ENCODE results near the gene SCN10A. TPM values are rescaled to one million over a fixed set of nuclear protein-coding genes. Genes with fewer than 3 reads are reported as not detected.

Gene SCN10A
- total RNA-seq, 2 experiments from 2014 or later = not detected

GRCh38 chr3:38823186-38823585 is 7.2 kb upstream of the SCN10A start:
- Mint-ChIP-seq H3K36me3 (no peaks in the 10 kb centered on the region), H3K27me3 (peaks cover 14% of the 10 kb centered on the region), H3K9me3 (no peaks in the 10 kb centered on the region), H3K4me3 (no peak overlapping the region), H3K4me1 (peaks cover 2% of the 10 kb centered on the region), H3K27ac (no peak overlapping the region)
- DNase-seq = no peak

GRCh38 chr3:38811822-38812221 is 4.2 kb downstream of the SCN10A start:
- Mint-ChIP-seq H3K36me3 (no peaks in the 10 kb centered on the region), H3K27me3 (peaks cover 23% of the 10 kb centered on the region), H3K9me3 (no peaks in the 10 kb centered on the region), H3K27ac (no peak overlapping the region), H3K4me3 (no peak overlapping the region), H3K4me1 (no peaks in the 10 kb centered on the region)
- no peak for DNase-seq

GRCh38 chr3:38805765-38806386 is 10.1 kb downstream of the SCN10A start:
- H3K27ac Mint-ChIP-seq = no peak overlapping the region
- H3K27me3 Mint-ChIP-seq = peaks cover 16% of the 10 kb centered on the region
- H3K4me3 Mint-ChIP-seq = no peak overlapping the region
- no peaks in the 10 kb centered on the region for H3K36me3 Mint-ChIP-seq
- peaks cover 2% of the 10 kb centered on the region for H3K9me3 Mint-ChIP-seq
- peak; percentile 35 for DNase-seq
- no peaks in the 10 kb centered on the region for H3K4me1 Mint-ChIP-seq

- H3K27ac Mint-ChIP-seq = no peak overlapping the region
- H3K4me1 Mint-ChIP-seq = no peaks in the 10 kb centered on the region
- H3K9me3 Mint-ChIP-seq = peaks cover 2% of the 10 kb centered on the region
These were observed 11.0 kb downstream of the SCN10A start for GRCh38 chr3:38805004-38805403.

GRCh38 chr3:38800511-38800910 is 15.5 kb downstream of the SCN10A start:
- no peak overlapping the region for H3K27ac Mint-ChIP-seq
- H3K4me1 Mint-ChIP-seq = no peaks in the 10 kb centered on the region
- no peaks in the 10 kb centered on the region for H3K36me3 Mint-ChIP-seq
- H3K27me3 Mint-ChIP-seq = peaks cover 17% of the 10 kb centered on the region
- H3K9me3 Mint-ChIP-seq = no peaks in the 10 kb centered on the region
- no peak for DNase-seq
- H3K4me3 Mint-ChIP-seq = no peak overlapping the region

More at GRCh38 chr3:38805004-38805403, 11.0 kb downstream of the SCN10A start:
- no peaks in the 10 kb centered on the region for H3K36me3 Mint-ChIP-seq
- H3K4me3 Mint-ChIP-seq = no peak overlapping the region
- DNase-seq = no peak
- H3K27me3 Mint-ChIP-seq = peaks cover 16% of the 10 kb centered on the region

- H3K36me3 Mint-ChIP-seq = no peaks in the 10 kb centered on the region
- H3K4me1 Mint-ChIP-seq = no peaks in the 10 kb centered on the region
- peaks cover 22% of the 10 kb centered on the region for H3K27me3 Mint-ChIP-seq
- no peak for DNase-seq
- no peaks in the 10 kb centered on the region for H3K9me3 Mint-ChIP-seq
- H3K4me3 Mint-ChIP-seq = no peak overlapping the region
- H3K27ac Mint-ChIP-seq = no peak overlapping the region
These were observed 22.3 kb downstream of the SCN10A start for GRCh38 chr3:38793721-38794120.

GRCh38 chr3:38792983-38793382 is 23.0 kb downstream of the SCN10A start:
- H3K9me3 Mint-ChIP-seq = no peaks in the 10 kb centered on the region
- H3K4me1 Mint-ChIP-seq = no peaks in the 10 kb centered on the region
- no peak overlapping the region for H3K4me3 Mint-ChIP-seq
- no peak for DNase-seq
- peaks cover 20% of the 10 kb centered on the region for H3K27me3 Mint-ChIP-seq
- H3K27ac Mint-ChIP-seq = no peak overlapping the region
- H3K36me3 Mint-ChIP-seq = no peaks in the 10 kb centered on the region

- Mint-ChIP-seq H3K4me3 (no peak overlapping the region), H3K27ac (no peak overlapping the region), H3K27me3 (peaks cover 35% of the 10 kb centered on the region), H3K36me3 (no peaks in the 10 kb centered on the region), H3K9me3 (peaks cover 2% of the 10 kb centered on the region), H3K4me1 (no peaks in the 10 kb centered on the region)
- no peak for DNase-seq
These were observed 33.9 kb downstream of the SCN10A start for GRCh38 chr3:38782148-38782547.

GRCh38 chr3:38773528-38773927 is 42.5 kb downstream of the SCN10A start:
- peaks cover 9% of the 10 kb centered on the region for H3K9me3 Mint-ChIP-seq
- peaks cover 42% of the 10 kb centered on the region for H3K27me3 Mint-ChIP-seq
- no peak for DNase-seq
- H3K4me1 Mint-ChIP-seq = no peaks in the 10 kb centered on the region
- H3K4me3 Mint-ChIP-seq = no peak overlapping the region
- H3K36me3 Mint-ChIP-seq = no peaks in the 10 kb centered on the region
- no peak overlapping the region for H3K27ac Mint-ChIP-seq

- Mint-ChIP-seq H3K9me3 (peaks cover 3% of the 10 kb centered on the region), H3K27ac (no peak overlapping the region), H3K36me3 (no peaks in the 10 kb centered on the region), H3K4me3 (no peak overlapping the region), H3K4me1 (no peaks in the 10 kb centered on the region), H3K27me3 (peaks cover 3% of the 10 kb centered on the region)
- no peak for DNase-seq
These were observed 52.4 kb downstream of the SCN10A start for GRCh38 chr3:38763569-38763968.

- H3K36me3 Mint-ChIP-seq = no peaks in the 10 kb centered on the region
- H3K27me3 Mint-ChIP-seq = peaks cover 7% of the 10 kb centered on the region
- no peak overlapping the region for H3K4me3 Mint-ChIP-seq
- H3K4me1 Mint-ChIP-seq = no peaks in the 10 kb centered on the region
- DNase-seq = no peak
- H3K27ac Mint-ChIP-seq = no peak overlapping the region
- no peaks in the 10 kb centered on the region for H3K9me3 Mint-ChIP-seq
These were observed 57.5 kb downstream of the SCN10A start for GRCh38 chr3:38758557-38758956.

GRCh38 chr3:38757721-38758120 is 58.3 kb downstream of the SCN10A start:
- Mint-ChIP-seq H3K27ac (no peak overlapping the region), H3K27me3 (peaks cover 7% of the 10 kb centered on the region), H3K36me3 (no peaks in the 10 kb centered on the region), H3K4me3 (no peak overlapping the region), H3K9me3 (no peaks in the 10 kb centered on the region), H3K4me1 (no peaks in the 10 kb centered on the region)
- no peak for DNase-seq

- no peak for DNase-seq
- Mint-ChIP-seq H3K4me1 (no peaks in the 10 kb centered on the region), H3K9me3 (no peaks in the 10 kb centered on the region), H3K36me3 (no peaks in the 10 kb centered on the region), H3K4me3 (no peak overlapping the region), H3K27me3 (peaks cover 7% of the 10 kb centered on the region), H3K27ac (no peak overlapping the region)
These were observed 59.1 kb downstream of the SCN10A start for GRCh38 chr3:38756892-38757291.

GRCh38 chr3:38755130-38755529 is 60.9 kb downstream of the SCN10A start:
- no peaks in the 10 kb centered on the region for H3K9me3 Mint-ChIP-seq
- no peaks in the 10 kb centered on the region for H3K36me3 Mint-ChIP-seq
- no peaks in the 10 kb centered on the region for H3K4me1 Mint-ChIP-seq
- no peak overlapping the region for H3K27ac Mint-ChIP-seq
- H3K27me3 Mint-ChIP-seq = peaks cover 10% of the 10 kb centered on the region
- DNase-seq = no peak
- no peak overlapping the region for H3K4me3 Mint-ChIP-seq

GRCh38 chr3:38746641-38747040 is 69.4 kb downstream of the SCN10A start:
- Mint-ChIP-seq H3K27me3 (peaks cover 20% of the 10 kb centered on the region), H3K4me3 (no peak overlapping the region), H3K4me1 (no peaks in the 10 kb centered on the region), H3K27ac (no peak overlapping the region), H3K36me3 (no peaks in the 10 kb centered on the region), H3K9me3 (no peaks in the 10 kb centered on the region)
- no peak for DNase-seq

GRCh38 chr3:38743043-38743442 is 73.0 kb downstream of the SCN10A start:
- no peaks in the 10 kb centered on the region for H3K36me3 Mint-ChIP-seq
- H3K27me3 Mint-ChIP-seq = peaks cover 22% of the 10 kb centered on the region
- DNase-seq = no peak
- no peak overlapping the region for H3K4me3 Mint-ChIP-seq
- no peak overlapping the region for H3K27ac Mint-ChIP-seq
- H3K4me1 Mint-ChIP-seq = no peaks in the 10 kb centered on the region
- no peaks in the 10 kb centered on the region for H3K9me3 Mint-ChIP-seq

Data from activated naive CD8-positive, alpha-beta T cell treated with anti-CD3 and anti-CD28 coated beads for 36 hours (primary cell).